ENCODE results near the gene GABRD.

- TF ChIP-seq EZH2 (IDR thresholded peaks at IDR 0.05; ENCODE audit: low read depth) = no peak
- TF ChIP-seq CTCF (conservative IDR thresholded peaks at IDR 0.05) = no peak
Measured at GRCh38 chr1:1969505-1969900, 49.6 kb upstream of the GABRD start.

Data from PC-9 (cell line).